ENCODE measurements around the gene SOX5. TPM values are rescaled to one million over a fixed set of nuclear protein-coding genes. Genes with fewer than 3 reads are reported as not detected.
"Not testable (repeated sequence)": the region's sequence is repeated elsewhere in the genome, so short reads cannot be mapped to it uniquely, and the experiment has no call there.

SOX5 gene
- total RNA-seq, 1 experiment from 2014 or later: 0.52 TPM

DNA sequence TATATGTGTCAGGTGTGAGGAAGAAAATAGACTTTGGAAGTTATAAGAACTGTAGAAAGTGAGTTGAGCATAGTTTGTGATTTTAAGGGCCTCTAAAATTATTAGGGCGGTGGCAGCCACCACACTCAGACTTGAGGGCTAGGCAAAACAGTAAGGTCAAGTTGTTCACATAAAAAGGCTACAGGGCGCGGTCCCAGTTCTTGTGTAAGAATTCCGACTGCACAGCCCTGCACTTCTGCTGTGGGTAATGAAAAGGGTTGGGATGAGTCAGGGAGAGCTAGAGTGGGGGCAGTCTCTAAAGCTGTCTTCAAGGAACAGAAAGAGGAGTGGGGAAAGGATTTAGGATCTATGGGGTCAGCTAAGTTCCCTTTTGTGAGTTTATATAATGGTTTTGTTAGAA lies 441.7 kb downstream of the SOX5 start:
- DNase-seq (ENCODE audit: low read depth, low spot score); H3K27ac ChIP-seq (ENCODE audit: low read depth, low read length); BruUV-seq (replicated peaks); CTCF ChIA-PET; H3K27me3 ChIP-seq (ENCODE audit: insufficient read depth, low read length); intact Hi-C loops (cut with micrococcal nuclease); POLR2A ChIA-PET; H3K9ac ChIP-seq (ENCODE audit: low read length); ATAC-seq; H2AFZ ChIP-seq (ENCODE audit: low read depth, low read length, poor library complexity, severe bottlenecking); RAD21 ChIA-PET (ENCODE audit: low non-redundant PET in 1 of 2, low total read pairs in 2 of 2, uncharacterized antibody in 2 of 2, unreplicated experiment in 2 of 2); H4K20me1 ChIP-seq (ENCODE audit: insufficient read depth); H3K9me3 ChIP-seq (ENCODE audit: control insufficient read depth in 1 of 2, insufficient read depth in 1 of 2, low read depth in 1 of 2, low read length in 2 of 2); H3K9me2 ChIP-seq (ENCODE audit: insufficient read depth); H3K36me3 ChIP-seq (ENCODE audit: control insufficient read depth in 1 of 2, insufficient read depth in 2 of 2, low read length in 2 of 2); H3K4me1 ChIP-seq (ENCODE audit: control insufficient read depth in 1 of 2, insufficient read depth in 2 of 2, low read length in 2 of 2); H3K4me2 ChIP-seq (ENCODE audit: low read length); H3K4me3 ChIP-seq (replicated peaks in 1 of 2; ENCODE audit: low read depth in 1 of 2, low read length in 2 of 2); H3K79me2 ChIP-seq (ENCODE audit: insufficient read depth, low read length): not testable (repeated sequence)

DNA sequence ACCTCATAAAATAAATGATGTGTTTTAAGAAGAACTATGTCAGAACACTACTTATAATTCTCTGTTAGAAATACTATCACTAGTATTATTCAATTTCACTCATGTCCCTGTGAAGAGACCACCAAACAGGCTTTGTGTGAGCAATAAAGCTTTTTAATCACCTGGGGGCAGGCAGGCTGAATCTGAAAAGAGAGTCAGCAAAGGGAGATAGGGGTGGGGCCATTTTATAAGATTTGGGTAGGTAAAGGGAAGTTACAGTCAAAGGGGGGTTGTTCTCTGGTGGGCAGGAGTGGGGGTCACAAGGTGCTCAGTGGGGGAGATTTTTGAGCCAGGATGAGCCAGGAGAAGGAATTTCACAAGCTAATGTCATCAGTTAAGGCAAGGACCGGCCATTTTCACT lies 443.7 kb downstream of the SOX5 start:
- DNase-seq (ENCODE audit: low read depth, low spot score); H3K27me3 ChIP-seq (ENCODE audit: insufficient read depth, low read length); H3K4me3 ChIP-seq (replicated peaks in 1 of 2; ENCODE audit: low read depth in 1 of 2, low read length in 2 of 2); H4K20me1 ChIP-seq (ENCODE audit: insufficient read depth); ATAC-seq; intact Hi-C loops (cut with micrococcal nuclease); H3K4me2 ChIP-seq (ENCODE audit: low read length); H3K79me2 ChIP-seq (ENCODE audit: insufficient read depth, low read length); POLR2A ChIA-PET; H3K4me1 ChIP-seq (ENCODE audit: control insufficient read depth in 1 of 2, insufficient read depth in 2 of 2, low read length in 2 of 2); H3K27ac ChIP-seq (ENCODE audit: low read depth, low read length); RAD21 ChIA-PET (ENCODE audit: low non-redundant PET in 1 of 2, low total read pairs in 2 of 2, uncharacterized antibody in 2 of 2, unreplicated experiment in 2 of 2); H3K9me3 ChIP-seq (ENCODE audit: control insufficient read depth in 1 of 2, insufficient read depth in 1 of 2, low read depth in 1 of 2, low read length in 2 of 2); CTCF ChIA-PET; BruUV-seq (replicated peaks); H3K9me2 ChIP-seq (ENCODE audit: insufficient read depth); H2AFZ ChIP-seq (ENCODE audit: low read depth, low read length, poor library complexity, severe bottlenecking); H3K9ac ChIP-seq (ENCODE audit: low read length); H3K36me3 ChIP-seq (ENCODE audit: control insufficient read depth in 1 of 2, insufficient read depth in 2 of 2, low read length in 2 of 2): not testable (repeated sequence)

GRCh38 chr12:23504641-23505399 lies 444.6 kb downstream of the SOX5 start:
- no peaks in the 10 kb centered on the region for H3K9me2 ChIP-seq (ENCODE audit: insufficient read depth)
- H3K27ac ChIP-seq (ENCODE audit: low read depth, low read length): no peak overlapping the region
- no peaks in the 10 kb centered on the region for H3K79me2 ChIP-seq (ENCODE audit: insufficient read depth, low read length)
- no peak for DNase-seq (ENCODE audit: low read depth, low spot score)
- BruUV-seq (replicated peaks): no TSS peak
- no peak overlapping the region for H3K4me2 ChIP-seq (ENCODE audit: low read length)
- H3K4me1 ChIP-seq (ENCODE audit: control insufficient read depth in 1 of 2, insufficient read depth in 2 of 2, low read length in 2 of 2): no peaks in the 10 kb centered on the region
- no peaks in the 10 kb centered on the region; a peak in 1 of 4 replicates for H3K36me3 ChIP-seq (ENCODE audit: control insufficient read depth in 1 of 2, insufficient read depth in 2 of 2, low read length in 2 of 2)
- RAD21 ChIA-PET (ENCODE audit: low non-redundant PET in 1 of 2, low total read pairs in 2 of 2, uncharacterized antibody in 2 of 2, unreplicated experiment in 2 of 2): no interaction called here
- no peak overlapping the region for H2AFZ ChIP-seq (ENCODE audit: low read depth, low read length, poor library complexity, severe bottlenecking)
- H3K27me3 ChIP-seq (ENCODE audit: insufficient read depth, low read length): no peaks in the 10 kb centered on the region
- H3K9me3 ChIP-seq (ENCODE audit: control insufficient read depth in 1 of 2, insufficient read depth in 1 of 2, low read depth in 1 of 2, low read length in 2 of 2): peaks cover 0 to 5% of the 10 kb centered on the region in 2 experiments; a peak in 2 of 4 replicates
- no peak overlapping the region for H3K9ac ChIP-seq (ENCODE audit: low read length)
- intact Hi-C loops (cut with micrococcal nuclease): no loop called here
- CTCF ChIA-PET: no interaction called here
- POLR2A ChIA-PET: no interaction called here
- ATAC-seq: no peak
- H3K4me3 ChIP-seq (replicated peaks in 1 of 2; ENCODE audit: low read depth in 1 of 2, low read length in 2 of 2): no peak overlapping the region
- no peaks in the 10 kb centered on the region for H4K20me1 ChIP-seq (ENCODE audit: insufficient read depth)
- TF ChIP-seq, protein P1, sequence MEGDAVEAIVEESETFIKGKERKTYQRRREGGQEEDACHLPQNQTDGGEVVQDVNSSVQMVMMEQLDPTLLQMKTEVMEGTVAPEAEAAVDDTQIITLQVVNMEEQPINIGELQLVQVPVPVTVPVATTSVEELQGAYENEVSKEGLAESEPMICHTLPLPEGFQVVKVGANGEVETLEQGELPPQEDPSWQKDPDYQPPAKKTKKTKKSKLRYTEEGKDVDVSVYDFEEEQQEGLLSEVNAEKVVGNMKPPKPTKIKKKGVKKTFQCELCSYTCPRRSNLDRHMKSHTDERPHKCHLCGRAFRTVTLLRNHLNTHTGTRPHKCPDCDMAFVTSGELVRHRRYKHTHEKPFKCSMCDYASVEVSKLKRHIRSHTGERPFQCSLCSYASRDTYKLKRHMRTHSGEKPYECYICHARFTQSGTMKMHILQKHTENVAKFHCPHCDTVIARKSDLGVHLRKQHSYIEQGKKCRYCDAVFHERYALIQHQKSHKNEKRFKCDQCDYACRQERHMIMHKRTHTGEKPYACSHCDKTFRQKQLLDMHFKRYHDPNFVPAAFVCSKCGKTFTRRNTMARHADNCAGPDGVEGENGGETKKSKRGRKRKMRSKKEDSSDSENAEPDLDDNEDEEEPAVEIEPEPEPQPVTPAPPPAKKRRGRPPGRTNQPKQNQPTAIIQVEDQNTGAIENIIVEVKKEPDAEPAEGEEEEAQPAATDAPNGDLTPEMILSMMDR (IDR thresholded peaks at IDR 0.05 in 2 of 3, conservative IDR thresholded peaks at IDR 0.05 in 1 of 3; ENCODE audit: borderline replicate concordance in 1 of 3, insufficient read depth in 1 of 3, low read depth in 2 of 3, low read length in 2 of 3): no peak
- TF ChIP-seq POLR2A (IDR thresholded peaks at IDR 0.05; ENCODE audit: borderline replicate concordance, extremely low read depth, insufficient read depth, insufficient read length) (no peak), JUND (IDR thresholded peaks at IDR 0.05) (no peak), SIN3A (IDR thresholded peaks at IDR 0.05; ENCODE audit: low read depth) (no peak), TCF7L2 (IDR thresholded peaks at IDR 0.05; ENCODE audit: borderline replicate concordance, extremely low read depth, insufficient read depth, insufficient read length) (no peak), ZFX (IDR thresholded peaks at IDR 0.05) (no peak), EGR1 (IDR thresholded peaks at IDR 0.05; ENCODE audit: low read depth) (no peak), CEBPB (IDR thresholded peaks at IDR 0.05; ENCODE audit: low read depth) (no peak), MAX (IDR thresholded peaks at IDR 0.05) (no peak)
